ENCODE results near the gene MEX3D. TPM values are rescaled to one million over a fixed set of nuclear protein-coding genes. Genes with fewer than 3 reads are reported as not detected.

Gene MEX3D
- total RNA-seq, 1 experiment from 2014 or later: 70.4 TPM

DNA sequence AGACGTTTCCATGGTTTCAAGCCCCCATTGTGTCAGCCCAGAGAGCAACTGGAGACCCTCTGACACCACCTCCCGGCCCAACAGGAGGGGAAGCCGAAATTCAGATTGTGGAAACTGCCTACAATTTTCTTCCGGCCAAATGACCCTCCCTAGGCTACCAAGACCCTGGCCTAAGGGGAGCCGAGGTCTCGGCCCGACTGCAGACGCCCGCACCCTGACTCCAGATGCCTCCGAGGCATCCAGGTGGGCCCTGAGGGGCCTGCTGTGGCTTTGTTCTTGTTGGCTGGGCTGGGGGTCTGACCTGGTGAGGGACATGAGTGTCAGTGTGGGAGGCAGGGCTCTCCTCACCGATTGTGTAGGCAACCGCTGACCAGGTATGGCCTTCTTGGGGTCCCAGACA is 9.6 kb downstream of the MEX3D start:
- Histone ChIP-seq H4K91ac (ENCODE audit: insufficient read length, low read depth, low read length) (no peak overlapping the region), H3K79me2 (ENCODE audit: insufficient read depth, low read length) (peaks cover 19% of the 10 kb centered on the region; the same call in 1 of the 2 replicates), H3K79me1 (ENCODE audit: insufficient read depth, low read depth, low read length, poor library complexity, severe bottlenecking) (peaks cover 6% of the 10 kb centered on the region), H3K27ac (ENCODE audit: insufficient read length, low read depth, low read length) (no peak overlapping the region), H3K4ac (ENCODE audit: low read depth, low read length) (no peak overlapping the region), H3K27me3 (ENCODE audit: insufficient read depth, low read length) (no peaks in the 10 kb centered on the region), H3K56ac (ENCODE audit: insufficient read length, low read depth, low read length) (no peak overlapping the region), H2BK12ac (ENCODE audit: insufficient read length, low read depth, low read length) (no peak overlapping the region), H2BK120ac (ENCODE audit: low read depth, low read length, poor library complexity, severe bottlenecking) (no peak overlapping the region), H3K4me2 (ENCODE audit: insufficient read depth, insufficient read length, low read length) (no peak overlapping the region), H2BK5ac (ENCODE audit: insufficient read length, low read length) (no peak overlapping the region), H4K5ac (ENCODE audit: insufficient read length, low read depth, low read length) (no peak overlapping the region), H4K20me1 (ENCODE audit: control insufficient read depth, insufficient read depth, insufficient read length) (no peaks in the 10 kb centered on the region), H2AFZ (ENCODE audit: low read length) (no peak overlapping the region), H3K23ac (ENCODE audit: insufficient read length, low read depth, low read length) (no peak overlapping the region), H4K8ac (replicated peaks; ENCODE audit: insufficient read length, low read depth, low read length) (no peak overlapping the region), H2BK15ac (ENCODE audit: low read depth, low read length) (no peak overlapping the region), H3K4me1 (ENCODE audit: insufficient read depth, low read length) (no peaks in the 10 kb centered on the region), H3K14ac (ENCODE audit: insufficient read depth, low read length) (no peak overlapping the region), H2AK5ac (ENCODE audit: insufficient read length, low read length) (no peak overlapping the region), H3K23me2 (ENCODE audit: insufficient read length, low read depth, low read length, poor library complexity, severe bottlenecking) (no peaks in the 10 kb centered on the region), H3K9ac (ENCODE audit: extremely low read depth, insufficient read length, low read length) (no peak overlapping the region), H3T11ph (ENCODE audit: low read length) (no peak overlapping the region), H3K9me3 (ENCODE audit: control insufficient read depth, low read depth, low read length) (no peaks in the 10 kb centered on the region), H3K18ac (ENCODE audit: insufficient read length, low read depth, low read length) (no peak overlapping the region), H2BK20ac (ENCODE audit: low read depth, low read length, poor library complexity, severe bottlenecking) (no peak overlapping the region)
- no peak for DNase-seq
- Mint-ChIP-seq H3K27ac (peak overlapping the region in 2 of 3 experiments; percentile 19 to 35; a peak in 4 of 7 replicates), H3K27me3 (ENCODE audit: low read depth) (no peaks in the 10 kb centered on the region), H3K4me1 (0 out of 4 replicates have a peak, but pooled peaks cover 0 to 2% of the 10 kb centered on the region in 2 experiments), H3K9me3 (no peaks in the 10 kb centered on the region), H3K4me3 (no peak overlapping the region), H3K36me3 (ENCODE audit: insufficient read depth in 1 of 3, low read depth in 3 of 3) (peaks cover 2 to 44% (median 35%) of the 10 kb centered on the region in 3 experiments; a peak in 6 of 7 replicates)
- no CpG with 5 or more reads among the region's 12 CpGs for WGBS (ENCODE audit: extremely low coverage, insufficient read length, low lambda C conversion rate)
- TF ChIP-seq, protein P1, sequence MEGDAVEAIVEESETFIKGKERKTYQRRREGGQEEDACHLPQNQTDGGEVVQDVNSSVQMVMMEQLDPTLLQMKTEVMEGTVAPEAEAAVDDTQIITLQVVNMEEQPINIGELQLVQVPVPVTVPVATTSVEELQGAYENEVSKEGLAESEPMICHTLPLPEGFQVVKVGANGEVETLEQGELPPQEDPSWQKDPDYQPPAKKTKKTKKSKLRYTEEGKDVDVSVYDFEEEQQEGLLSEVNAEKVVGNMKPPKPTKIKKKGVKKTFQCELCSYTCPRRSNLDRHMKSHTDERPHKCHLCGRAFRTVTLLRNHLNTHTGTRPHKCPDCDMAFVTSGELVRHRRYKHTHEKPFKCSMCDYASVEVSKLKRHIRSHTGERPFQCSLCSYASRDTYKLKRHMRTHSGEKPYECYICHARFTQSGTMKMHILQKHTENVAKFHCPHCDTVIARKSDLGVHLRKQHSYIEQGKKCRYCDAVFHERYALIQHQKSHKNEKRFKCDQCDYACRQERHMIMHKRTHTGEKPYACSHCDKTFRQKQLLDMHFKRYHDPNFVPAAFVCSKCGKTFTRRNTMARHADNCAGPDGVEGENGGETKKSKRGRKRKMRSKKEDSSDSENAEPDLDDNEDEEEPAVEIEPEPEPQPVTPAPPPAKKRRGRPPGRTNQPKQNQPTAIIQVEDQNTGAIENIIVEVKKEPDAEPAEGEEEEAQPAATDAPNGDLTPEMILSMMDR (conservative IDR thresholded peaks at IDR 0.05): no peak
